A673 (cell line): ENCODE data around the gene SUV39H1.

Source experiments
- EZH2 ChIP-seq: fragments of 200-600 bp; sonication (generic); IDR thresholded peaks from 2 replicates; pipeline ENCODE4 v1.6.1; 2017; ENCODE audit warnings: borderline replicate concordance, low read depth, mild to moderate bottlenecking, mixed read lengths, antibody characterized with exemption, low read length; ENCODE audit not compliant: poor library complexity, severe bottlenecking
- TF ChIP-seq, protein P1 (sequence below): fragments of 300-800, 200-600 bp; sonication (generic); conservative IDR thresholded peaks from 2 replicates; pipeline ENCODE4 v1.5.1; 2017; ENCODE audit warnings: low read depth, mild to moderate bottlenecking, antibody characterized with exemption, low read length, moderate library complexity, mixed read lengths

DNA sequence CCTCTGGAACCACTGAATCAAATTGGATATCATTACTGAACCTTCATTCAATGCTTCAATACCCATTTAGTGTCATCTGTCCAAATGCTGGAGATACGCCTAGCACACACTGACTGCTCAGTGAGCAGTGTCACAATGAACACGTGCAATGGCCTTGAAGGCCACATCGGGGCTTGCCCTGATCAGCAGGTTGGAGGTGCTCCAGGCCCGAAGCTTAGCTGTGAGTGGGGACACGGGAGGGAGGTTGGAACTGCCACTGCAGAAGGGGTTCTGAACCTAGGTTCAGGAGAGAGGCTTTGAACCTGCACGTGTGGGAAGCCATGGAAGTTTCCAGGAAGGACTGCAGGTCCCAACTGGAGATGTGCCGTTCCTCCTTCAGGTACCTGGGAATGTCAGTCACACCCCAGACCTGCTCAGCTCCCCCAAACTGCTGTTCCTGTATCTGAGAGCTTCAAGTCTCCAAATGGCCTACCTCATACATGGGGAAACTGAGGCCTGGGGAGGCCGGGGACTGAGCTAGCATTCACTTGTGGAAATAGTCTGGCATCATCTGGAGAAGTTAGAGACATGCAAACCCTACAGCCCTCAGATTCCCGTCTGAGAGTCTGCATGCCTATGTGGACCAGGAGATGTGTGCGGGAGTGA is 14.9 kb upstream of the SUV39H1 start:
- TF ChIP-seq, protein P1, sequence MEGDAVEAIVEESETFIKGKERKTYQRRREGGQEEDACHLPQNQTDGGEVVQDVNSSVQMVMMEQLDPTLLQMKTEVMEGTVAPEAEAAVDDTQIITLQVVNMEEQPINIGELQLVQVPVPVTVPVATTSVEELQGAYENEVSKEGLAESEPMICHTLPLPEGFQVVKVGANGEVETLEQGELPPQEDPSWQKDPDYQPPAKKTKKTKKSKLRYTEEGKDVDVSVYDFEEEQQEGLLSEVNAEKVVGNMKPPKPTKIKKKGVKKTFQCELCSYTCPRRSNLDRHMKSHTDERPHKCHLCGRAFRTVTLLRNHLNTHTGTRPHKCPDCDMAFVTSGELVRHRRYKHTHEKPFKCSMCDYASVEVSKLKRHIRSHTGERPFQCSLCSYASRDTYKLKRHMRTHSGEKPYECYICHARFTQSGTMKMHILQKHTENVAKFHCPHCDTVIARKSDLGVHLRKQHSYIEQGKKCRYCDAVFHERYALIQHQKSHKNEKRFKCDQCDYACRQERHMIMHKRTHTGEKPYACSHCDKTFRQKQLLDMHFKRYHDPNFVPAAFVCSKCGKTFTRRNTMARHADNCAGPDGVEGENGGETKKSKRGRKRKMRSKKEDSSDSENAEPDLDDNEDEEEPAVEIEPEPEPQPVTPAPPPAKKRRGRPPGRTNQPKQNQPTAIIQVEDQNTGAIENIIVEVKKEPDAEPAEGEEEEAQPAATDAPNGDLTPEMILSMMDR: no peak
- TF ChIP-seq EZH2: no peak
